AG04450 (cell line): Measurements from ENCODE around the gene ZC3H18. TPM values are rescaled to one million over a fixed set of nuclear protein-coding genes. Genes with fewer than 3 reads are reported as not detected.

Experiments
- CTCF ChIA-PET: fragments of 300-600, 350-600 bp; formaldehyde crosslinking; extraction: SDS; loops from one replicate; lab custom pipeline; 2022; ENCODE audit warnings: antibody characterized with exemption, inconsistent platforms; lab: Charles Lee
- POLR2A ChIA-PET: fragments of 350-600 bp; formaldehyde crosslinking; extraction: SDS; loops from one replicate; lab custom pipeline; 2021; ENCODE audit warnings: antibody characterized with exemption, inconsistent platforms; lab: Yijun Ruan, JAX
- DNase-seq: peaks from one replicate; pipeline ENCODE4 v3.0.0-alpha.2; 2011; ENCODE audit warnings: low read depth, low spot score
- H3K27ac ChIP-seq: one replicate; pipeline ENCODE4 v1.5.1; 2012; ENCODE audit warnings: low read depth, low read length, control low read depth
- H3K27me3 ChIP-seq: one replicate; pipeline ENCODE4 v1.6.0; 2012; ENCODE audit warnings: low read length; ENCODE audit not compliant: control insufficient read depth, insufficient read depth
- H3K4me3 ChIP-seq: 2 replicates; pipeline ENCODE4 v1.5.1; 2011; ENCODE audit warnings: mild to moderate bottlenecking, low read depth, low read length, control low read depth
- H3K9me3 ChIP-seq: 2 replicates; pipeline ENCODE4 v1.5.1; 2012; ENCODE audit warnings: low read length; ENCODE audit not compliant: control insufficient read depth, insufficient read depth
- polyA plus RNA-seq: library from polyadenylated mRNA; depleted of rRNA; stranded (reverse); fragments of >200 nt; gene quantifications from 2 replicates; pipeline ENCODE4 v1.2.3, GENCODE V29; 2011
- TF ChIP-seq, protein P1 (sequence below): IDR thresholded peaks from 2 replicates; pipeline ENCODE4 v1.5.1; 2011; ENCODE audit warnings: low read depth, low read length, control low read depth, inconsistent platforms

The ZC3H18 gene
- polyA plus RNA-seq, 1 experiment: 10.1 TPM

DNA sequence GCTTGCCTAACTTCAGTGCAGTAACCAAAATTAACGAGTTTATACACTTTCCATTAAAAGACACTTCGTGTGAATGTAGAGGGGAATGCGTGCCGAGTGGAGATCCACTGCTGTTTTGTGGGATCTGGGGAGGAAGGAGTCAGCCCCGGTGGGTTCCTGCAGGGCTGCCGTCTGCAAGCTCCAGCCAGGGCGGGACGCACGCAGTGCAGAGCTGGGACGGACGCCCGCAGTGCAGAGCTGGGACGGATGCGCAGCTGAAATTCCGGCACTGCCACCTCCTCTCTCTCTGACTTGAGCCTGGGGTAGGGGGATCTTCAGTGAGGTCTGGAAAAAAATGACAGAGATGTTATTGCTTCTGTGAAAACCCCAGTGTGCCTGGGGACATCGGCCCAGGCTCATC, 16.5 kb upstream of the ZC3H18 start:
- H3K27ac ChIP-seq: no peak overlapping the region
- ChIA-PET CTCF (no interaction called here), POLR2A (interaction anchor here (0.6 kb wide), 1 partner anchor 737 kb away, joined by 4 read pairs; no protein-coding TSS in a partner anchor)
- H3K4me3 ChIP-seq: no peak overlapping the region
- peaks cover 16% of the 10 kb centered on the region for H3K9me3 ChIP-seq
- DNase-seq: no peak
- H3K27me3 ChIP-seq: peaks cover 44% of the 10 kb centered on the region
- TF ChIP-seq, protein P1, sequence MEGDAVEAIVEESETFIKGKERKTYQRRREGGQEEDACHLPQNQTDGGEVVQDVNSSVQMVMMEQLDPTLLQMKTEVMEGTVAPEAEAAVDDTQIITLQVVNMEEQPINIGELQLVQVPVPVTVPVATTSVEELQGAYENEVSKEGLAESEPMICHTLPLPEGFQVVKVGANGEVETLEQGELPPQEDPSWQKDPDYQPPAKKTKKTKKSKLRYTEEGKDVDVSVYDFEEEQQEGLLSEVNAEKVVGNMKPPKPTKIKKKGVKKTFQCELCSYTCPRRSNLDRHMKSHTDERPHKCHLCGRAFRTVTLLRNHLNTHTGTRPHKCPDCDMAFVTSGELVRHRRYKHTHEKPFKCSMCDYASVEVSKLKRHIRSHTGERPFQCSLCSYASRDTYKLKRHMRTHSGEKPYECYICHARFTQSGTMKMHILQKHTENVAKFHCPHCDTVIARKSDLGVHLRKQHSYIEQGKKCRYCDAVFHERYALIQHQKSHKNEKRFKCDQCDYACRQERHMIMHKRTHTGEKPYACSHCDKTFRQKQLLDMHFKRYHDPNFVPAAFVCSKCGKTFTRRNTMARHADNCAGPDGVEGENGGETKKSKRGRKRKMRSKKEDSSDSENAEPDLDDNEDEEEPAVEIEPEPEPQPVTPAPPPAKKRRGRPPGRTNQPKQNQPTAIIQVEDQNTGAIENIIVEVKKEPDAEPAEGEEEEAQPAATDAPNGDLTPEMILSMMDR: no peak

DNA sequence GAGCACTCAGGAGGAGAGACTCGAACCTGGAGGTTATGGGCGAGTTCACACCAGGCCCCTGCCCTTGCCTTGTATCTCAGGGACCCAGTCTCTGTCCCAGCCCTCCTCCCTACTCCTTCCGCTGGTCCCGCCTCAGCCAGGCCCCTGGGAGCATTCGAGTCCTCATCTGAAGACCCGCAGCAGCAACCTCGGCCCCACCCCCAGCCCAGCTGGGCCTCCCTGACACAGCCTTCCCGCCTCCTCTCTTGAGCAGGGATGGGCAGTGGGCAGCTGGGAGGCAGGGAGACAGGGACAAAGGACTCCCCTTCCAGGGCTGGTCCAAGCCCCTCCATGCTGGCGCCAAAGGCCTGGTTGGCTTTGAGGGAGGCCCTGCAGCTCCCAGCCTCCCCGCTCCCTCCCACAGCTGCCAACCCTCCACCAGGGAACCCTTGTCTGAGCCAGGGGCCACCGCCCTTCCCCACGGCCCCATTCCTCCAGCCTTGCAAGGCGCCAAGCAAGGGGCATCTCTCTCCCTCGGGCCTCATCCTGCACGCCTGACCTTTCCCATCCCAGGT, 15.4 kb upstream of the ZC3H18 start:
- TF ChIP-seq, protein P1: no peak
- DNase-seq: no peak
- POLR2A ChIA-PET: no interaction called here
- Histone ChIP-seq H3K27ac (no peak overlapping the region), H3K27me3 (peaks cover 44% of the 10 kb centered on the region), H3K4me3 (no peak overlapping the region), H3K9me3 (peaks cover 16% of the 10 kb centered on the region)
- CTCF ChIA-PET: no interaction called here

DNA sequence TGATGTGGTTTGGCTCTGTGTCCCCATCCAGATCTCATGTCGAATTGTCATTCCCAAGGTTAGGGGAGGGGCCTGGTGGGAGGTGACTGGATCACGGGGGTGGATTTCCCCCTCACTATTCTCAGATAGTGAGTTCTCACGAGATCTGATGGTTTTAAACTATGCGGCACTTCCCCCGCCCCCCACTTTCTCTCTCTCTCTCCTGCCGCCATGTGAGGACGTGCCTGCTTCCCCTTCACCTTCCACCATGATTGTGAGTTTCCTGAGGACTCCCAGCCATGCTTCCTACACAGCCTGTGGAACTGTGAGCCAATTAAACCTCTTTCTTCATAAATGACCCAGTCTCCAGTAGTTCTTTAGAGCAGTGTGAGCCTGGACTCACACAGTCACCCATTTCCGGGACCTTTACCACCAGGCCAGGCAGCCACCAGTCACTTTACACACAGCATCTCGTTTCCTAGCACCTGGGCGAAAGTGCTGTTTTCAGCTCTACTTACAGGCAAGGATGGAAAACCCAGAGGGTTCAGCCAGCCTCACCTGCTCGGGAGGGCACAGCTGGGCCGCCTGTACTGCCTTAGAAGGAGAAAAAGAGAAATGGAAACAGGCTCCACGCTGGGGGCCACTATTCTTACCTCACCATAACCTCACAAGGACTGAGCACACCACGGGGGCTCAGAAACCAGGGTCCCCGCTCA, 13.8 kb upstream of the ZC3H18 start:
- TF ChIP-seq, protein P1: no peak
- peaks cover 16% of the 10 kb centered on the region for H3K9me3 ChIP-seq
- CTCF ChIA-PET: no interaction called here
- H3K27me3 ChIP-seq: peaks cover 42% of the 10 kb centered on the region
- no peak overlapping the region for H3K27ac ChIP-seq
- POLR2A ChIA-PET: no interaction called here
- H3K4me3 ChIP-seq: no peak overlapping the region
- no peak for DNase-seq

DNA sequence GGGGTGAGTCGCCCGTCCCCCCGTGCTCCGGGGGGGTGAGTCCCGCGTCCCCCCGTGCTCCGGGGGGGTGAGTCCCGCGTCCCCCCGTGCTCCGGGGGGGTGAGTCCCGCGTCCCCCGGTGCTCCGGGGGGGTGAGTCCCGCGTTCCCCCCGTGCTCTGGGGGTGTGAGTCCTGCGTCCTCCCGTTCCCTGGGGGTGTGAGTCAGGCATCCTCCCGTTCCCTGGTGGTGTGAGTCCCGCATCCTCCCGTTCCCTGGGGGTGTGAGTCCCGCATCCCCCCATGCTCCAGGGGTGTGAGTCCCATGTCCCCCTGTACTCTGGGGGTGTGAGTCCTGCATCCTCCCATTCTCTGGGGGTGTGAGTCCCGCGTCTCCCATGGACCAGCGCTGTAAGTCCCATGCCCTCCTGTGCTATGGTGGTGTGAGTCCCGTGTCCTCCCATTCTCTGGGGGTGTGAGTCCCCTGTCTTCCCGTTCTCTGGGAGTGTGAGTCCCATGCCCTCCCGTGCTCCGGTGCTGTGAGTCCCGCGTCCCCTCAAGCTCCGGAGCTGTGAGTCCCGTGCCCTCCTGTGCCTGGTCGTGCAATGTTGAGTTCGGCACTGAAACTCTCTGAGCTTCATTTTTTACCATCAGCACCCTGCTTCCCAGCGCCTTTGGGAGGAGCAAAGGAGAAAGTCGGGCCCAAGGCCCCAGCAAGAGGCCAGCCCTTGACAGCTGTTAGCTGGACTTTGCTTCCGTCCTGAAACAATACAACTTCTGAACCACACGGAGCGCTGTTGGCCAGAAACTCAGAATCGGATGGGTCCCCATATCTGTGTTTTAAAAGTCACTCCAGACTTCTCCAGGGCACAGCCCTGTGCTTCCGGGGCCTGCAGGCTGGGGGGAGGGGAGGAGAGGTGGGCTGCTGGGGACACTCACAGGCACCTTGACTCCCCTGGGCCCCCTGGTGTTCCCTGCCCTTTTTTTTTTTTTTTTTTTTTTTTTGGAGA, 11.5 kb upstream of the ZC3H18 start:
- Histone ChIP-seq H3K27me3 (peaks cover 27% of the 10 kb centered on the region), H3K9me3 (peaks cover 15% of the 10 kb centered on the region), H3K27ac (no peak overlapping the region), H3K4me3 (no peak overlapping the region)
- CTCF ChIA-PET: interaction anchor here (0.6 to 1.6 kb wide), 10 partner anchors 8 to 780 kb away, joined by 3 to 7 read pairs (median 3); partner anchors contain the start of gene ZC3H18
- POLR2A ChIA-PET: interaction anchor here (0.7 to 1.1 kb wide), 2 partner anchors 11 to 339 kb away, joined by 3 to 8 read pairs; partner anchors contain the start of gene ZC3H18
- peak; percentile 38 for DNase-seq
- TF ChIP-seq, protein P1: peak; percentile 54
